Measurements from ENCODE around the gene WDR33.
A peak's percentile ranks its signal among the peaks of the same experiment; 100 is the strongest.

WDR33 gene

DNA sequence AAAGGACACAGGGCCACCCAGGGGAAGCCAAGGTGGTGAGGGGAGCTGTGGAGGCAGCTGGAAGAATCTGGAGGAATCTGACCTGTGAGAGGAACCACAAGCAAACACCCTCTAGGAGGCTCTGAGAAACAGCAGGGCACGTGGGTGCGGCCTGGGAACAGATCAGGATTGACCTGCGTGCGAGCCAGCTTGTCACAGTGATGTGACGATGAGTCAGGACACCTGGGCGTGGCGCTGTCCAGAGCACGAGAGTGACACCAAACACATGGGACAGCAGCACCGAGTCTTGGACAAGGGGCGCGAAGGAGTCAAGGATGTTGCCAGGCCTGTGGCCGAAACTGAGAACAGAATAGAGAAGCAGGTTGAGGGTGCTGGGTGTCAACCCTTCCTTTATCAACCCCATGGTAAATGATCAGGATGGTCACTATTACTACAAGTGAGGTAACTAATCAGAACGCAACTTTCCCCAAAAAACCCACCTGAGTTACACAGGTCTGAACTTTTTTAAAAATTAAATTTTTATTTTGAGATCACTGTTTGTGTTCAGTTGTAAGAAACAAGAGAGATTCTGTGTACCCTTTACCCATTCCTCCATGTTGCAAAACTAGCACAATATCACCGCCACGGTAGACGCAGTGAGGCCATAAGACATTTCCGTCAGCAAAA lies 110.3 kb downstream of the WDR33 start:
- Mint-ChIP-seq H3K36me3 (ENCODE audit: insufficient read depth) (peaks cover 36% of the 10 kb centered on the region), H3K27me3 (peaks cover 0 to 13% of the 10 kb centered on the region in 2 donors), H3K4me3 (peak overlapping the region; percentile 87 to 91), H3K4me1 (ENCODE audit: low read depth in 2 of 2) (peaks cover 22 to 30% of the 10 kb centered on the region in 2 donors), H3K9me3 (no peaks in the 10 kb centered on the region), H3K27ac (peak overlapping the region; percentile 96)
- ATAC-seq (replicated peaks) (no peak), DNase-seq (peak in 2 of 3 experiments; percentile 5 to 16)

DNA sequence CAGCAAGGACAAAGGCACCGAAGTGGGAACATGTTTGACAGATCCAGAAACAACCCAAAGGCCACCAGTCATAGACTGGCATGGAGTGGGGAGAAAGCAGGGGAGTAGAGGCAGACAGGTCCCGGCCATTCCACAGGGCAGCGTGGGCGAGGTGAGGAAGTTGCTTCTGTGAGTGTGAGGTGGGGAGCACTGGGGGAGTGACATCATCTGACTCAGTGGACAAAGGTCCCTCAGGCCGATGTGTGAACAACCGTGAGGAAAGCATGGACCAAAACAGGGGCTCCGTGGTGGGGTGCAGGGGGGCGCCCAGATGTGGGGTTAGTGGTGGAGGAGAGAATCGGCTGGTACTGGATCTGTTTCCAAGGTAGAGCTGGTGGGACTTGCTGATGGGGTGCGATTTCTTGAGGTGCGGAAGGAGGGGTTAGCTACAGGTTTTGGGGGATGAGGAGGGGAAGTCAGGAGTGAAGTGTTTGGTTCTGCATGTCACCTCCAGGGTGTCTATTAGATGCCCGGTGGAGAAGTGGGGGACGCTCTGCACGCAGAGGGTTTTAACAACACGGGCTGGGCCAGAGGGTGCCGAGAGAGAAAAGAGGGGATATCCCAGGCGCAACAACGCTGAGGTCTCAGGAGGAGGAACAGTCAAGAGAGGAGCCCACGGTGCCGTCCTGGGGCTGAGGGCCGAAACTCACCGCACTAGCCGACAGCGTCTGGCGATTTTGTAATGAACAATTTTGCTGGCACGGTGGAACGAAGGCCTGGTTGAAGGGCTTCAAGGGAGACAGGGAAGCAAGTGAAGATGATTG lies 112.2 kb downstream of the WDR33 start:
- no peak overlapping the region for H3K27ac Mint-ChIP-seq
- H3K9me3 Mint-ChIP-seq: no peaks in the 10 kb centered on the region
- no peak for ATAC-seq (replicated peaks)
- peaks cover 23% of the 10 kb centered on the region for H3K36me3 Mint-ChIP-seq (ENCODE audit: insufficient read depth)
- H3K4me3 Mint-ChIP-seq: no peak overlapping the region
- no peak for DNase-seq
- H3K27me3 Mint-ChIP-seq: peaks cover 0 to 13% of the 10 kb centered on the region in 2 donors
- peaks cover 16 to 17% of the 10 kb centered on the region in 2 donors for H3K4me1 Mint-ChIP-seq (ENCODE audit: low read depth in 2 of 2)

DNA sequence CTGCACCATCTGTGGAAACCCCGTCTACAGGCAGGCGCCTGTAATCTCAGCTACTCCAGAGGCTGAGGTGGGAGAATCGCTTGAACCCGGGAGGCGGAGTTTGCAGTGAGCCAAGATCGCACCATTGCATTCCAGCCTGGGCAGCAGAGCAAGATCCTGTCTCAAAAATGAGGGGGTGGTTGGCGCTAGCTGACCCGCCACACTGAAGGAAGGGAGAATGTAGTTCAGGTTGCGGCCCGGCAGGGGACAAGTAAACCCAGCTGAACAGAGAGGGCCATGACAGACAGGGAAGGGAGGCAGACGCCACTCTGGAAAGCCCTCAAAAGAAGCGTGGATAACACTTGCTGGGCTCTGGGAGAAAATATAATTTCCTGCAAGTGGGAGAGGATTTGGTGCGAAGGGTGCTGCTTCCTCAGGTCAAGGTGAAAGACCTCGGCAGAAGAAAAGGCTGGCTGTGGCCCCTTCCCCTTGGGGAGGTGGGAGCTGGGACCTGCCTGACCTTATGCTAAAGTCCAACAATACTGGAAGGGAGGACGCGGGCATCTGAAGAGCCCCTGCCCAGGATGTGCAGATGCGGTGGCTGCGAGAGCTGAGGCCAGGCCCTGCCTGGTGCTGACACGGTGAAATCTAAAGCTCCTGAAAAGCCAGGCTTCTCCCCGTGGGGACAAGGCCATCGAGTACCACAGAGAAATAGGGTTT lies 113.3 kb downstream of the WDR33 start:
- Mint-ChIP-seq H3K4me1 (ENCODE audit: low read depth in 2 of 2) (peaks cover 13 to 17% of the 10 kb centered on the region in 2 donors), H3K9me3 (no peaks in the 10 kb centered on the region), H3K4me3 (no peak overlapping the region), H3K36me3 (ENCODE audit: insufficient read depth) (peaks cover 21% of the 10 kb centered on the region), H3K27me3 (peaks cover 0 to 13% of the 10 kb centered on the region in 2 donors), H3K27ac (no peak overlapping the region)
- DNase-seq: no peak
- ATAC-seq (replicated peaks): no peak

DNA sequence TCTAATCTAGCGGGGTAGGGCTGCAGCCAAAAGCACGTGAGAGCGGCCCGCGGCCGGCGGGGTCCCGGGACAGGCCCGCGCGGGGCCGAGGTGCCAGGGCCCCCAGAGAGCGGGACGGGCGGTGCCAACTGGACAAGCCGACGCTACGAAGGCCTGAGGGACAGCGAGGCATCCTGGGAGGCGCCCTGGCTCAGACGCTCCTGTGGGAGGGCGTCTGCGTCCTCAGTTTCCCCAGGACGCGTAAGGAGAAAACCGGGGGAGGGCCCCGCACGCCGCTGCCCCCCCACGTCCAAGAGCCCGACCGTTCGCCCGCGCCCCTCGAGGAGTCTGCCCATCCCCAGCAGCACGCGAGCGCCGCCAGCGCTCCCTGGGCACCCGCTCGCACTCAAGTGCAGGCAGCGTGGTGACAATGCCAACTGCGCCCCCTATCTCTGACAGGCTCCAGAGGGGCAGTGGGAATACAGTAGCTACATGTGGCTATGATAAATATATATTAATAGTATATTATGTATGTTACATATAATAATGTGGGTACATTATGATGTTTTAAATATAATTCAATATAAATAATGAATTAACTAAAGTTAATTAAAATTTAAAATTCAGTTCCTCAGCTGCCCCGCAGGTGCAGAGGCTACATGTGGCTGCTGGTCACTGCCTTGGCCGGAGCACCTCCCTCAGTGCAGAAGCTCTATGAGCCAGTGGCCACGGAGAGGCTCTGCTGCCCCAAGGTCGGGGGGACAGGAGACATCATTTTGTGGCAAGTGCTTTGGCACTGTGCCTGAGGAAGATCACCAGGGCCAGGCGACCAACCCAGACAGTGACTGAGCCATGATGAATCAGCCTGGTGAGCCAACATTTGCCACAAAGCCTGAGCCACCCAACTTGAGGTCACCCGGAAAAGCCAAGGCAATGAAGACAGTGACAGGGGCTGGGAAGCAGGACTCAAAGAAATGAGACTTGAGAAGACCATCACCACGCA lies 115.2 kb downstream of the WDR33 start:
- peaks cover 7% of the 10 kb centered on the region in 2 donors for H3K4me1 Mint-ChIP-seq (ENCODE audit: low read depth in 2 of 2)
- H3K36me3 Mint-ChIP-seq (ENCODE audit: insufficient read depth): peaks cover 8% of the 10 kb centered on the region
- ATAC-seq (replicated peaks): peak; percentile 93
- peaks cover 0 to 13% of the 10 kb centered on the region in 2 donors for H3K27me3 Mint-ChIP-seq
- DNase-seq: peak in 2 of 3 experiments; percentile 50 to 53
- H3K4me3 Mint-ChIP-seq: no peak overlapping the region
- H3K27ac Mint-ChIP-seq: no peak overlapping the region
- H3K9me3 Mint-ChIP-seq: peaks cover 6 to 12% of the 10 kb centered on the region in 2 donors

DNA sequence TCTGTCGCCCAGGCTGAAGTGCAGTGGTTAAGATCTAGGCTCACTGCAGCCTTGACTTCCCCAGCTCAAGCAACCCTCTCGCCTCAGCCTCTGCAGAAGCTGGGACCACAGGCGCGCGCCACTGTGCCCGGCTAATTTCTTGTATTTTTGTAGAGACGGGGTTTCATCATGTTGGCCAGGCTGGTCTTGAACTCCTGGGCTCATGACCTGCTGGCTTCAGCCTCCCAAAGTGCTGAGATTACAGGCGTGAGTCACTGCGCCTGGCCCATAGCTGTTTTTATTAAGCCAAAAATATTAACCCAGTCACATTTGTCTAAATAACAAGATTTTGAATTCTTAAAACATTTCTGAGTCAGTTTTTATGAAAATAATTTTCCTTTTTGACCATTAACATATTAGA lies 116.0 kb downstream of the WDR33 start:
- H3K4me1 Mint-ChIP-seq (ENCODE audit: low read depth in 2 of 2): no peaks in the 10 kb centered on the region
- no peak overlapping the region for H3K27ac Mint-ChIP-seq
- no peak for ATAC-seq (replicated peaks)
- no peak for DNase-seq
- H3K9me3 Mint-ChIP-seq: peaks cover 6 to 13% of the 10 kb centered on the region in 2 donors
- H3K27me3 Mint-ChIP-seq: peaks cover 0 to 13% of the 10 kb centered on the region in 2 donors
- no peaks in the 10 kb centered on the region for H3K36me3 Mint-ChIP-seq (ENCODE audit: insufficient read depth)
- no peak overlapping the region for H3K4me3 Mint-ChIP-seq

DNA sequence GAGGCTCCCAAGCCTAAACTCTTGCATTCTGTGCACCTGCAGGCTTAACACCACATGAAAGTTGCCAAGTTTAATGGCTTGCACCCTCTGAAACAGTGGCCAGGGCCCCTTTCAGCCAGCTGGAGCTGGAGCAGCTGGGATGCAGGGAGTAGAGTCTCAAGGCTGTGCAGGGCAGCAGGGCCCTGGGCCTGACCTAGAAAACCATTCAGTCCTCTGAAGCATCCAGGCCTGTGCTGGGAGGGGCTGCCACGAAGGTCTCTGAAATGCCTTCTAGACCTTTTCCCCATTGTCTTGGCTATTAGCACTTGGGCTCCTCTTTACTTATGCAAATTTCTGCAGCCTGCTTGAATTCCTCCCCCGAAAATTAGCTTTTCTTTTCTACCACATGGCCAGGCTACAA lies 120.3 kb downstream of the WDR33 start:
- H3K36me3 Mint-ChIP-seq (ENCODE audit: insufficient read depth): no peaks in the 10 kb centered on the region
- H3K9me3 Mint-ChIP-seq: peaks cover 6 to 13% of the 10 kb centered on the region in 2 donors
- ATAC-seq (replicated peaks): no peak
- no peaks in the 10 kb centered on the region for H3K4me1 Mint-ChIP-seq (ENCODE audit: low read depth in 2 of 2)
- H3K4me3 Mint-ChIP-seq: no peak overlapping the region
- no peak for DNase-seq
- no peak overlapping the region for H3K27ac Mint-ChIP-seq
- peaks cover 5 to 23% of the 10 kb centered on the region in 2 donors for H3K27me3 Mint-ChIP-seq

DNA sequence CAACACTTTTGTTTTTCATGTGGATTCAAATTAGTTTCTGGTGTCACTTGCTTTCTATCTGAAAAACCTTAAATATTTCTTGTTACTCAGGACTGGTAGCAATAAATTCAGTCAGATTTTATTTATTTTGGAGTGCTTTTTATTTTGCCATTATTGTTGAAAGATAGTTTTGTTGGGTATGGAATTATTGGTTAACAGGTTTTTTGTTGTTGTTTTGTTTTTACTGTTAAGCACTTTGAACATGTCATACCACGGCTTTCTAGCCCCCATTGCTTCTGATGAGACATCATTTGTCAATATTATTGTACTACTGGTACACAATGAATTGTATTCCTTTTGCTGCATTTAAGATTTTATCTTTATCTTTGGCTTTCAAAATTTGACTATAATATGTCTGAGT lies 122.6 kb downstream of the WDR33 start:
- peaks cover 6 to 13% of the 10 kb centered on the region in 2 donors for H3K9me3 Mint-ChIP-seq
- DNase-seq (no peak), ATAC-seq (replicated peaks) (no peak)
- peaks cover 5 to 37% of the 10 kb centered on the region in 2 donors for H3K27me3 Mint-ChIP-seq
- no peak overlapping the region for H3K4me3 Mint-ChIP-seq
- no peak overlapping the region for H3K27ac Mint-ChIP-seq
- H3K36me3 Mint-ChIP-seq (ENCODE audit: insufficient read depth): no peaks in the 10 kb centered on the region
- H3K4me1 Mint-ChIP-seq (ENCODE audit: low read depth in 2 of 2): no peaks in the 10 kb centered on the region

DNA sequence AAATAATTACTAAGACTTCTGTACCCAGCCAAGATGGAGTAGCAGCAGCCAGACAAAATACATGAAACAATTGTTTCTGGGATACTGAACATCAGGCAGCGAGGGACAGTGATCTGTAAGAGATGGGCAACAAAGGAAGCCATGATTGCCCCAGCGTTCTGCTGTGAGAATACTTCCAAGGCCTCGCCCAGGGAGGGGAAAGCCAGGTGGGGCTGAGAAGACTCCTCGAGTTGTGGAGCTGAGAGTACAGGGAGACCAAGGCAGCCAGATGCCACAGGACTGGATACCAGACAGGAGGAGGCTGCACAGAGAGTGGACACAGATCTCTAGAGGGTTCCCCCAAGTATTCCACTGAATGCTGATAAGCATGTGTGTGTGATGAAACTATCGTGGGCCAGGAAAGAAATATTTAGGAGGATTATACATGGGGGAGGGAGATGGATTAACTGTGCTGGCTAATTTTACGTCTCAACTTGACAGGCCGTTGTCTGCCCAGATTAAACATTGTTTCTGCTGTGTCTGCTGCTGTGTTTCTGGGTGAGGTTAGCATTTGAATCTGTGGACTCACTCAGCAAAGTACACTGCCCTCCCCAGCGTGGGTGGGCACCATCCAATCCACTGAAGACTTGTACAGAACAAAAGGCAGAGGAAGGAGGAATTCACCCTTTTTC lies 125.4 kb downstream of the WDR33 start:
- H3K4me3 Mint-ChIP-seq: no peak overlapping the region
- no peaks in the 10 kb centered on the region for H3K9me3 Mint-ChIP-seq
- no peak for ATAC-seq (replicated peaks)
- no peak overlapping the region for H3K27ac Mint-ChIP-seq
- peaks cover 5 to 45% of the 10 kb centered on the region in 2 donors for H3K27me3 Mint-ChIP-seq
- H3K4me1 Mint-ChIP-seq (ENCODE audit: low read depth in 2 of 2): peaks cover 0 to 2% of the 10 kb centered on the region in 2 donors
- no peak for DNase-seq
- H3K36me3 Mint-ChIP-seq (ENCODE audit: insufficient read depth): peaks cover 2% of the 10 kb centered on the region

DNA sequence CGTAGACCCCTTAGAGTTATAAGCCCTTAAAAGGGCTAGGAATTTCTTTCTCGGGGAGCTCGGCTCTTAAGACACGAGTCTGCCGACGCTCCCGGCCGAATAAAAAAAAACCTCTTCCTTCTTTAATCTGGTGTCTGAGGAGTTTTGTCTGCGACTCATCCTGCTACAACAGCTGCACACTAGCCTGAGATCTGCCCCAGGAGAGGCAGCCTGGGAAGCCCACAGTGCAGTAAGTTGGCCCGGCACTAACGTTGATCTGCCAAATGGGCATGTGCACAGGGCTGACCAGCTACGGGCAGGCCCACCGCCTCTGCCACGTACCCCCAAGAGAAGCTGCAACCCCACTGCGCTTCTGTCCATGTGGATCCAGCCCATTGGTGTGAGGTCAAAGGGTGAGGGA lies 127.2 kb downstream of the WDR33 start:
- Mint-ChIP-seq H3K4me3 (no peak overlapping the region), H3K4me1 (ENCODE audit: low read depth in 2 of 2) (peaks cover 0 to 2% of the 10 kb centered on the region in 2 donors), H3K27ac (peak overlapping the region in 1 of 2 donors; percentile 21), H3K9me3 (no peaks in the 10 kb centered on the region), H3K27me3 (peaks cover 6 to 47% of the 10 kb centered on the region in 2 donors), H3K36me3 (ENCODE audit: insufficient read depth) (peaks cover 3% of the 10 kb centered on the region)
- DNase-seq: no peak
- ATAC-seq (replicated peaks): no peak

DNA sequence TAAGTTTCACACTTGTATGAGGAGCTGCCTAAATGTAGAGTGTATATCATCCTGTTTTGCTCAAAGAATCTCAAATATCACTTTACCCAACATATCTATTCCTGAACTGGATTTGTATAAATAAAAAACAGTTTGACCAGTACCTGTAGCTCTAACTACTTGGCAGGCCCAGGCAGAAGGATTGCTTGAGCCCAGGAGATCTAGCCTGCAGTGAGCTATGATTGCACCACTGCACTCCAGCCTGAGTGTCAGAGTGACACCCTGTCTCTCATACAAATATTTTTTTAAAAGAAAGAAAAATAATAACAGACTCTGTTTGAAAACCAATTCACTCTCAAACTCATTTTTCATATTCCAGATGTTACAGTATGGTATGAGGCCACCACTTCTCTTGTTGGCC lies 127.9 kb downstream of the WDR33 start:
- no peak for DNase-seq
- no peak overlapping the region for H3K4me3 Mint-ChIP-seq
- ATAC-seq (replicated peaks): no peak
- no peak overlapping the region for H3K27ac Mint-ChIP-seq
- no peaks in the 10 kb centered on the region for H3K9me3 Mint-ChIP-seq
- H3K27me3 Mint-ChIP-seq: peaks cover 9 to 50% of the 10 kb centered on the region in 2 donors
- H3K36me3 Mint-ChIP-seq (ENCODE audit: insufficient read depth): peaks cover 3% of the 10 kb centered on the region
- H3K4me1 Mint-ChIP-seq (ENCODE audit: low read depth in 2 of 2): peaks cover 0 to 2% of the 10 kb centered on the region in 2 donors

DNA sequence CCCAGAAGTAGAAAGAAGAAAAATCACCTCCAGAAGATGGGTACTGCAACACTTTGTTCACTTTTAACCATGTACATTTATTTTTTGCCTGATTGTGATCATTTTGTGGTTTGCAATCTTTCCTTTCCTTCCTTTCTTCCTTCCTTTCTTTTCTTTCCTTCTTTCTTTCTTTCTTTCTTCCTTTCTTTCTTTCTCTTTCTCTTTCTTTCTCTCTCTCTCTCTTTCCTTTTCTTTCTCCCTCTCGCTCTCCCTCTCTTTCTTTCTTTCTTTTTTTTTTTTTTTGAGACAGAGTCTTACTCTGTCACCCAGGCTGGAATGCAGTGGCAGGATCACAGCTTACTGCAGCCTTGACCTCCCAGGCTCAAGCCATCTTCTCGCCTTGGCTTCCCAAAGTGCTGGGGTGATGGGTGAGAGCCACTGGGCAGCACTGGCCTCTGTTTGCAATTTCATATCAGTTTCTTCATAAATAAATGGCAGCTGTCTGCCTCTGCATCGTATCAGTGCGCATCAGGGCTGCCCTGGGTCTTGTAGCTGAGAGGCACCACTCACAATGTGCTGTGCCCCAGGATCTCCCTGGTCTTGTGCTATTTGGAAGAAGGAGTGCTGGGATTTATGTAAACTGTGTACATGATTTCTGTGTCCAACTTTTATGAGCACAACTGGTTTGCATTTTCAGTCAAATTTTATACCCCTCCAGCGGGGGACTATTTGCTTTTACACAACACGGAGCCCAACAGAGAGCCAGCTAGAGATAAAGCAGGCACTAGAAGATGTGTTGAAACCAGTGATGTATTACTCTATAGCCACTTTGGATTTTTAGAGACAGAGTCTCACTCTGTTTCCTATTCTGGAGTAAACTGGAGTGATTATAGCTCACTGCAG lies 128.8 kb downstream of the WDR33 start:
- no peak overlapping the region for H3K4me3 Mint-ChIP-seq
- peaks cover 0 to 2% of the 10 kb centered on the region in 2 donors for H3K4me1 Mint-ChIP-seq (ENCODE audit: low read depth in 2 of 2)
- H3K9me3 Mint-ChIP-seq: no peaks in the 10 kb centered on the region
- no peak for ATAC-seq (replicated peaks)
- H3K27ac Mint-ChIP-seq: no peak overlapping the region
- peaks cover 3% of the 10 kb centered on the region for H3K36me3 Mint-ChIP-seq (ENCODE audit: insufficient read depth)
- no peak for DNase-seq
- peaks cover 12 to 55% of the 10 kb centered on the region in 2 donors for H3K27me3 Mint-ChIP-seq

Measured in effector memory CD8-positive, alpha-beta T cell (primary cell).